OCI-LY1 (cell line): ENCODE results near the gene MRPS31.

Source experiments
- H2AFZ ChIP-seq: fragments of 200-600 bp; sonication (generic), shearing (Covaris generic); 2 replicates; pipeline ENCODE4 v1.6.0; 2014; ENCODE audit warnings: antibody characterized with exemption, mild to moderate bottlenecking, low read length
- H3F3A ChIP-seq: fragments of 200-600 bp; sonication (generic), shearing (Covaris generic); 2 replicates; pipeline ENCODE4 v1.6.0; 2014; ENCODE audit warnings: mild to moderate bottlenecking, antibody characterized with exemption, low read length, moderate library complexity; ENCODE audit not compliant: insufficient read depth
- H3K27ac ChIP-seq: fragments of 200-600 bp; sonication (generic); 2 replicates; pipeline ENCODE4 v1.5.1; 2014; ENCODE audit warnings: low read length, mixed run types, mild to moderate bottlenecking, low read depth; ENCODE audit not compliant: poor library complexity, severe bottlenecking
- H3K27me3 ChIP-seq: fragments of 200-600 bp; sonication (generic); 2 replicates; pipeline ENCODE4 v1.6.0; 2014; ENCODE audit warnings: antibody characterized with exemption, mild to moderate bottlenecking, low read length, moderate library complexity; ENCODE audit not compliant: insufficient read depth
- H3K36me3 ChIP-seq: fragments of 200-600 bp; sonication (generic); 2 replicates; pipeline ENCODE4 v1.6.1; 2014; ENCODE audit warnings: mild to moderate bottlenecking, antibody characterized with exemption, low read length, moderate library complexity, mixed read lengths; ENCODE audit not compliant: insufficient read depth
- H3K4me1 ChIP-seq: fragments of 200-600 bp; sonication (generic); 2 replicates; pipeline ENCODE4 v1.5.1; 2014; ENCODE audit warnings: mild to moderate bottlenecking, low read length, moderate library complexity; ENCODE audit not compliant: insufficient read depth, severe bottlenecking
- H3K4me2 ChIP-seq: fragments of 200-600 bp; sonication (generic), shearing (Covaris generic); 2 replicates; pipeline ENCODE4 v1.6.1; 2014; ENCODE audit warnings: low read length
- H3K4me3 ChIP-seq: fragments of 200-600 bp; sonication (generic); 2 replicates; pipeline ENCODE4 v1.5.1; 2014; ENCODE audit warnings: low read length, low read depth, mild to moderate bottlenecking, mixed read lengths; ENCODE audit not compliant: poor library complexity, severe bottlenecking
- H3K79me2 ChIP-seq: fragments of 200-600 bp; shearing (Covaris generic); 2 replicates; pipeline ENCODE4 v1.6.1; 2016; ENCODE audit warnings: mixed run types, low read length, mixed read lengths; ENCODE audit not compliant: insufficient read depth
- H3K9ac ChIP-seq: fragments of 200-600 bp; sonication (generic), shearing (Covaris generic); 2 replicates; pipeline ENCODE4 v1.6.1; 2014; ENCODE audit warnings: mild to moderate bottlenecking, low read length, mixed read lengths
- H3K9me2 ChIP-seq: fragments of 200-600 bp; sonication (generic), shearing (Covaris generic); 2 replicates; pipeline ENCODE4 v1.6.1; 2014; ENCODE audit warnings: low read depth, mild to moderate bottlenecking, low read length, mixed read lengths
- H3K9me3 ChIP-seq: fragments of 200-600 bp; shearing (Covaris generic); 2 replicates; pipeline ENCODE4 v1.6.1; 2014; ENCODE audit warnings: low read length, mixed read lengths
- H4K20me1 ChIP-seq: fragments of 200-600 bp; sonication (generic), shearing (Covaris generic); 2 replicates; pipeline ENCODE4 v1.6.0; 2016; ENCODE audit warnings: mild to moderate bottlenecking, low read length; ENCODE audit not compliant: insufficient read depth
- EZH2 ChIP-seq: fragments of 200-600 bp; sonication (generic), shearing (Covaris generic); IDR thresholded peaks from 2 replicates; pipeline ENCODE4 v1.8.0; 2017; ENCODE audit warnings: borderline replicate concordance, mixed run types, mild to moderate bottlenecking, antibody characterized with exemption, low read length, moderate library complexity, mixed read lengths
- TF ChIP-seq, protein P1 (sequence below): fragments of 200-600 bp; sonication (generic), shearing (Covaris generic); IDR thresholded peaks from 2 replicates; pipeline ENCODE4 v1.5.1; 2017; ENCODE audit warnings: mild to moderate bottlenecking, antibody characterized with exemption, low read length, moderate library complexity, mixed read lengths

The MRPS31 gene

GRCh38 chr13:40679480-40679985, 91.5 kb downstream of the MRPS31 start:
- H3K4me3 ChIP-seq: no peak overlapping the region
- H4K20me1 ChIP-seq: no peaks in the 10 kb centered on the region
- no peaks in the 10 kb centered on the region for H3K79me2 ChIP-seq
- H3F3A ChIP-seq: no peaks in the 10 kb centered on the region
- H3K4me1 ChIP-seq: peaks cover 45% of the 10 kb centered on the region
- H3K9ac ChIP-seq: no peak overlapping the region
- H2AFZ ChIP-seq: peak overlapping the region; percentile 54; the same call in 1 of the 2 replicates
- no peaks in the 10 kb centered on the region for H3K9me2 ChIP-seq
- no peak for TF ChIP-seq EZH2
- TF ChIP-seq, protein P1, sequence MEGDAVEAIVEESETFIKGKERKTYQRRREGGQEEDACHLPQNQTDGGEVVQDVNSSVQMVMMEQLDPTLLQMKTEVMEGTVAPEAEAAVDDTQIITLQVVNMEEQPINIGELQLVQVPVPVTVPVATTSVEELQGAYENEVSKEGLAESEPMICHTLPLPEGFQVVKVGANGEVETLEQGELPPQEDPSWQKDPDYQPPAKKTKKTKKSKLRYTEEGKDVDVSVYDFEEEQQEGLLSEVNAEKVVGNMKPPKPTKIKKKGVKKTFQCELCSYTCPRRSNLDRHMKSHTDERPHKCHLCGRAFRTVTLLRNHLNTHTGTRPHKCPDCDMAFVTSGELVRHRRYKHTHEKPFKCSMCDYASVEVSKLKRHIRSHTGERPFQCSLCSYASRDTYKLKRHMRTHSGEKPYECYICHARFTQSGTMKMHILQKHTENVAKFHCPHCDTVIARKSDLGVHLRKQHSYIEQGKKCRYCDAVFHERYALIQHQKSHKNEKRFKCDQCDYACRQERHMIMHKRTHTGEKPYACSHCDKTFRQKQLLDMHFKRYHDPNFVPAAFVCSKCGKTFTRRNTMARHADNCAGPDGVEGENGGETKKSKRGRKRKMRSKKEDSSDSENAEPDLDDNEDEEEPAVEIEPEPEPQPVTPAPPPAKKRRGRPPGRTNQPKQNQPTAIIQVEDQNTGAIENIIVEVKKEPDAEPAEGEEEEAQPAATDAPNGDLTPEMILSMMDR: no peak
- no peak overlapping the region for H3K4me2 ChIP-seq
- H3K27ac ChIP-seq: peak overlapping the region; percentile 59
- no peaks in the 10 kb centered on the region for H3K36me3 ChIP-seq
- no peaks in the 10 kb centered on the region for H3K9me3 ChIP-seq
- no peaks in the 10 kb centered on the region for H3K27me3 ChIP-seq
